Astrocyte of the spinal cord (primary cell): ENCODE data around the gene CHP2.

Source experiments
- DNase-seq: peaks from one replicate; pipeline ENCODE4 v3.0.0; 2011; ENCODE audit warnings: low read depth, low spot score
- H3K4me3 ChIP-seq: 2 replicates; pipeline ENCODE4 v1.5.1; 2011; ENCODE audit warnings: low read depth, mild to moderate bottlenecking, low read length, moderate library complexity
- in situ Hi-C: cut with HindIII; loops from 2 replicates; pipeline ENCODE4 v1.10.0; 2017; ENCODE audit warnings: low sequenced_read_pairs
- TF ChIP-seq, protein P1 (sequence below): IDR thresholded peaks from 2 replicates; pipeline ENCODE4 v1.5.1; 2012; ENCODE audit warnings: low read depth, mild to moderate bottlenecking, low read length, inconsistent platforms

The CHP2 gene

DNA sequence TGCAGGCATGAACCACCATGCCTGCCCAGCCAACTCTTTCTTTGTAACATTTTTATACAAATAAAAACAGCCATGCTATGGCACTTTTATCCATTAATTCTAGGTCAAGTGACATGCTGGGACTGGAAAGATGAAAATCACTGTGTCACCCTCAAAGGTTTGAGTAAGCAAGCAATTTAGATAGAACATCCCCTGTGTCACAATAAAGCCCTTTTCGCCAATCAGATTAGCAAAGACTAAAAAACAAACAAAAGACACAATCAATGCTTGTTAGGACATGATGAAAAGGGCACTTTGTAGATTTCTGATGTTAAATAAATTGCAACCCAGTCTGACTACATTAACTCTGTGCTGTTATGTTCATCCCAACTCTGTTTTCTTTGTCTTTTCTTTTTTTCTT lies 26.4 kb downstream of the CHP2 start:
- DNase-seq, result no peak
- TF ChIP-seq, protein P1, sequence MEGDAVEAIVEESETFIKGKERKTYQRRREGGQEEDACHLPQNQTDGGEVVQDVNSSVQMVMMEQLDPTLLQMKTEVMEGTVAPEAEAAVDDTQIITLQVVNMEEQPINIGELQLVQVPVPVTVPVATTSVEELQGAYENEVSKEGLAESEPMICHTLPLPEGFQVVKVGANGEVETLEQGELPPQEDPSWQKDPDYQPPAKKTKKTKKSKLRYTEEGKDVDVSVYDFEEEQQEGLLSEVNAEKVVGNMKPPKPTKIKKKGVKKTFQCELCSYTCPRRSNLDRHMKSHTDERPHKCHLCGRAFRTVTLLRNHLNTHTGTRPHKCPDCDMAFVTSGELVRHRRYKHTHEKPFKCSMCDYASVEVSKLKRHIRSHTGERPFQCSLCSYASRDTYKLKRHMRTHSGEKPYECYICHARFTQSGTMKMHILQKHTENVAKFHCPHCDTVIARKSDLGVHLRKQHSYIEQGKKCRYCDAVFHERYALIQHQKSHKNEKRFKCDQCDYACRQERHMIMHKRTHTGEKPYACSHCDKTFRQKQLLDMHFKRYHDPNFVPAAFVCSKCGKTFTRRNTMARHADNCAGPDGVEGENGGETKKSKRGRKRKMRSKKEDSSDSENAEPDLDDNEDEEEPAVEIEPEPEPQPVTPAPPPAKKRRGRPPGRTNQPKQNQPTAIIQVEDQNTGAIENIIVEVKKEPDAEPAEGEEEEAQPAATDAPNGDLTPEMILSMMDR, result no peak
- H3K4me3 ChIP-seq, result no peak overlapping the region
- in situ Hi-C loops, result no loop called here

DNA sequence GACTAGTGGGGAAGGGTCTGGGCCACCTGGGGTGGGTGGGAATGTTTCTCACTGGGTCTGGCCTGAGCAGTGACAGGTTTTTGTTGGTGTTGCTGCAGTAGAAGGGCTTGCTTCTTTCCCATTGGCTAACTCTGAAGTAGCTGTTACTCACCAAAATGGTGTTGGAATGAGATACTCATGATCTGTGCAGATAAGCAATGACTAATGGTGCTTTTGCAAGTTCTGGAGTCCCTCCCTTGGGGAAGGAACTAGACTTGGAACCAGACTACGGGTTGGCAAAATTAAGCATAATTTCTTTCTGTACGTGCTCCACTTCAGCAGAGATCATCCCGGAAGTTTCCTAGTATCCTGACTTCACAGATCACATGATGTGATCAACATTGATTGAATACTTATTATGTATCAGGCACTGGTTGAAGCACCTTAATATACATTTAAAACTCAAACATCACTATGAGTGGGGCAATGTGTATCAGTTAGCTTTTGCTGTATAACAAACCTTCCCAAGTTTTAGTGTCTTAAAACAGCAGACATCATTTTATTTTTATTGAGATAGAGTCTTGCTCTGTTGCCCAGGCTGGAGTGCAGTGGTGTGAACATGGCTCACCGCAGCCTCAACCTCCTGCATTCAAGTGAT lies 30.1 kb downstream of the CHP2 start:
- H3K4me3 ChIP-seq, result no peak overlapping the region
- no peak for DNase-seq
- TF ChIP-seq, protein P1, result no peak
- in situ Hi-C loops, result no loop called here

DNA sequence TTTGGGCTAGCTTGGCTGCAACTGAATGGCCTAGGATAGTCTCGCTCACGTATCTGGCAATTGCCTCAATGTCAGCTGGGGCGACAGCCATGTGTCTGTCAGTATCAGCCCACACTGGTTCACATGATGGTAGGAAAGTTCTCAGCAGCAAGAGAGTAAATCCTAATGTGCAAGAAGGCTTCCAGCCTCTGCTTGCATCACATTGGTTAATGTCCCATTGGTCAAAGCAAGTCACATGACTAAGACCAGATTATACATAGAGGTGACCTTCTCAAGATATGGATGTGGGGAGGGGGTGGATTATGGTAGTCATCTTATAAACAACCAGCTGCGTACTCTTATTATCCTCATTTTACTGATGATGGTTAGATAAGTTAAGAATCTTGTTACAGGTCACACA lies 31.0 kb downstream of the CHP2 start:
- in situ Hi-C loops, result no loop called here
- no peak overlapping the region for H3K4me3 ChIP-seq
- DNase-seq, result no peak
- TF ChIP-seq, protein P1, result no peak

DNA sequence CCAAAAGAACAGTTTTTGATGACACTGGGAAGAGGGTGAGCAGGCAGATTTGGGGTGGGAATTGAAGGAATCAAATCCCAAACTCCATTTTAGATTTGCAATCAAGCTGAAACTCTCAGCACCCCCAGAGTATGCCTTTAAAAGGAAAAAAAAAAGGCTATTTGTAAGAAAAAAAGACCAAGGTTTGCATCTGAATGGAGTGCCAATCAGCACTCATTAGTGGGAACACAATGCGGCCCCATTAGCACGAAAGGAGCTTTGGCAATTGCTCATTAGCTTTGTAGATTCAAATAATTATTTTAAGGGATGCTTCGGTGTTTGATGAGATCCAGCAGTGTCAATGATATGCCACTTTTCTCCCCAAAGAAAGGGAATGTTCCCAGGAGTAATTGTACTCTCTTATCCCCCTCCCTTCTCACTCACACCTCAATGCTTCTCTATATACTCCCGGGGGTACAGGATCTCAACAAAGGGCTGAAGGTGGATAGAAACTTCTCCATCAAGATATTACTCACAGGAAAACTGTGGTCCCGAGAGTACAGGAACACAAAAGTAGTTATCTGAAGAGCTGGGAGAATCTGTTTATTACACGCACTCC lies 32.2 kb downstream of the CHP2 start:
- no peak overlapping the region for H3K4me3 ChIP-seq
- DNase-seq, result no peak
- in situ Hi-C loops, result no loop called here
- TF ChIP-seq, protein P1, result no peak

DNA sequence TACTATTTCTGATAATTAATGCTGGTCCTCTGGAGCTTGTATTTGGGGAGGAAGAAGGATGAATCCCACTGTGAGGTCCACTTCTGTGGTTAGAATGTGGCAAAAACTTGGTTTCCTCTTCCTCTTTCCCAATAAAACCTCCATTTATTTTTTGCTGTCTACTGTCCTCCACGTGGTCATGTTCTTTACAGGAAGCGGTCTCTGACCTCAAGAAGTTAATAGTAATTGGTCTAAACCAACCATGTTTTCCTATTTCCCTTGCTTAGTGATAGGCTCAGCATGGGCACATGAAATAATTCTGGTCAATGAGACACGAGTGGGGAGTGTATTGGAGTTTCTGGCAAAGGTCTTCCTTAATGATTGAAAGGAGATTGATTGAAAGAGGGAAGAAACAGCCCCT lies 33.9 kb downstream of the CHP2 start:
- DNase-seq, result no peak
- in situ Hi-C loops, result no loop called here
- TF ChIP-seq, protein P1, result no peak
- H3K4me3 ChIP-seq, result no peak overlapping the region

DNA sequence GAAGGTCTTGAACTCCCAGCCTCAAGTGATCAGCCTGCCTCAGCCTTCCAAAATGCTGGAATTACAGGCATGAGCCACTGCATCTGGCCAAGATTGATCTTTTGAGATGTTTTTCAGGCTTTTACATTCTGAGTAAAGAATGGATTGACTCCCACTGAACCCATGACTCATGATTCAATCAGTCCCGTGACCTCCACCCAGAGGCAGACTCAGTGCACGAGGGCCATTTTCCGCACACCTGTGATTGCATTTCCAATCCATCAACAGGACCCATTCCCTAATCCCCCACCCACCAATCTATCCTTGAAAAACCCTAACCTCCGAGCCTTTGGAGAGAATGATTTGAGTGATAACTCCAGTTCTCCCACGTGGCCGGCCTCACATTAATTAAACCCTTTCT lies 40.6 kb downstream of the CHP2 start:
- H3K4me3 ChIP-seq, result no peak overlapping the region
- TF ChIP-seq, protein P1, result no peak
- no peak for DNase-seq
- in situ Hi-C loops, result no loop called here
